Measurements from ENCODE around the gene SPATS1. TPM values are rescaled to one million over a fixed set of nuclear protein-coding genes. Genes with fewer than 3 reads are reported as not detected.
A peak's percentile ranks its signal among the peaks of the same experiment; 100 is the strongest.

The SPATS1 gene
- total and polyA plus RNA-seq, 2 of the 4 experiments (the other 2 are of a cell fraction): not detected

DNA sequence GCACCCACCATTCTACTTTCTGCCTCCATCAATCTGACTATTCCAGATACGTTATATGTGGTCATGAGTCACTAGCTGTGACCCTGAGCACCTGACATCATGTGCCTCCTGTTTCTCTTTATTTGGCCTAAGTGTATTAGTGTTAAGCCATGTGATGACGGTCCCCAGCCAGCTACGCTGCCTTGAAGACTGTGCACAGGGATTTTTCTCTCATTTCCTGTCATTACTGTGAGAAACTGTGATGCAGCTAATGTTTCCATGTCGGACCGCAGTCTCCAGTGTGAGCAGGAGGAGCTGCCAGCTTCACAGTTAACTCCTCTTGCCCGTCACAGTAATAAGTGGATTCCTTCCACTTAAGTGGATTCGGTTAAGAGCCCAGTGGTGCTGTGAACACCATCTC is 9.9 kb upstream of the SPATS1 start:
- no peak overlapping the region for H3K4me2 ChIP-seq (ENCODE audit: low read depth, low read length)
- intact Hi-C loops (cut with micrococcal nuclease): no loop called here
- H3K9me3 ChIP-seq (ENCODE audit: control insufficient read depth, insufficient read depth, low read length): no peaks in the 10 kb centered on the region
- no peak overlapping the region for H4K8ac ChIP-seq (ENCODE audit: low read depth in 2 of 2, low read length in 2 of 2)
- H3K14ac ChIP-seq (replicated peaks; ENCODE audit: low read depth, low read length): no peak overlapping the region
- H2AK5ac ChIP-seq (ENCODE audit: low read depth, low read length): no peak overlapping the region
- H2AFZ ChIP-seq (replicated peaks; ENCODE audit: low read length, poor library complexity): no peak overlapping the region
- ChIA-PET POLR2A (ENCODE audit: unreplicated experiment) (interaction anchor here (0.7 kb wide), 1 partner anchor 81 kb away, joined by 4 read pairs; no protein-coding TSS in a partner anchor), CTCF (interaction anchor here (0.7 to 0.9 kb wide), 2 partner anchors 64 to 645 kb away, joined by 3 to 5 read pairs; partner anchors contain the start of gene MRPS18A)
- no peaks in the 10 kb centered on the region for H3K79me1 ChIP-seq (ENCODE audit: low read depth in 1 of 2, low read length in 2 of 2)
- no peak overlapping the region for H2BK15ac ChIP-seq (ENCODE audit: low read depth, low read length)
- peak; percentile 10 for DNase-seq
- no peak overlapping the region for H2BK5ac ChIP-seq (ENCODE audit: low read depth, low read length, poor library complexity, severe bottlenecking)
- H4K5ac ChIP-seq (ENCODE audit: low read depth, low read length): no peak overlapping the region
- no peak for ATAC-seq (ENCODE audit: low read depth)
- no peaks in the 10 kb centered on the region for H3K4me1 ChIP-seq (ENCODE audit: control insufficient read depth, insufficient read depth, low read length)
- no peak overlapping the region for H3K4ac ChIP-seq (ENCODE audit: low read depth, low read length)
- no peak overlapping the region for H3K9ac ChIP-seq (ENCODE audit: low read depth, low read length)
- TF ChIP-seq, protein P1, sequence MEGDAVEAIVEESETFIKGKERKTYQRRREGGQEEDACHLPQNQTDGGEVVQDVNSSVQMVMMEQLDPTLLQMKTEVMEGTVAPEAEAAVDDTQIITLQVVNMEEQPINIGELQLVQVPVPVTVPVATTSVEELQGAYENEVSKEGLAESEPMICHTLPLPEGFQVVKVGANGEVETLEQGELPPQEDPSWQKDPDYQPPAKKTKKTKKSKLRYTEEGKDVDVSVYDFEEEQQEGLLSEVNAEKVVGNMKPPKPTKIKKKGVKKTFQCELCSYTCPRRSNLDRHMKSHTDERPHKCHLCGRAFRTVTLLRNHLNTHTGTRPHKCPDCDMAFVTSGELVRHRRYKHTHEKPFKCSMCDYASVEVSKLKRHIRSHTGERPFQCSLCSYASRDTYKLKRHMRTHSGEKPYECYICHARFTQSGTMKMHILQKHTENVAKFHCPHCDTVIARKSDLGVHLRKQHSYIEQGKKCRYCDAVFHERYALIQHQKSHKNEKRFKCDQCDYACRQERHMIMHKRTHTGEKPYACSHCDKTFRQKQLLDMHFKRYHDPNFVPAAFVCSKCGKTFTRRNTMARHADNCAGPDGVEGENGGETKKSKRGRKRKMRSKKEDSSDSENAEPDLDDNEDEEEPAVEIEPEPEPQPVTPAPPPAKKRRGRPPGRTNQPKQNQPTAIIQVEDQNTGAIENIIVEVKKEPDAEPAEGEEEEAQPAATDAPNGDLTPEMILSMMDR (conservative IDR thresholded peaks at IDR 0.05; ENCODE audit: low read depth, low read length): no peak
- no CpG with 5 or more reads among the region's 7 CpGs for WGBS, 2 experiments (ENCODE audit: extremely low coverage in 2 of 2, insufficient read length in 1 of 2)
- no peak overlapping the region for H4K91ac ChIP-seq (ENCODE audit: insufficient read depth, low read depth, low read length)
- H3K56ac ChIP-seq (ENCODE audit: extremely low read depth, insufficient read depth, low read length): no peak overlapping the region
- H3K9me1 ChIP-seq (ENCODE audit: insufficient read depth, low read length): no peaks in the 10 kb centered on the region
- H2AK9ac ChIP-seq (replicated peaks; ENCODE audit: low read depth, low read length, poor library complexity): no peak overlapping the region
- H4K20me1 ChIP-seq (ENCODE audit: insufficient read depth, low read length): no peaks in the 10 kb centered on the region
- no peak overlapping the region for H3K18ac ChIP-seq (ENCODE audit: low read depth, low read length)
- no peak overlapping the region for H3K4me3 ChIP-seq (ENCODE audit: insufficient read depth, low read depth, low read length)
- no peaks in the 10 kb centered on the region for H3K36me3 ChIP-seq (ENCODE audit: control insufficient read depth, insufficient read depth, low read length)
- no peak overlapping the region for H3K27ac ChIP-seq (ENCODE audit: insufficient read depth, low read length)
- no peak overlapping the region for H3K23ac ChIP-seq (ENCODE audit: low read depth, low read length)
- BruUV-seq (replicated peaks): no TSS peak
- H2BK120ac ChIP-seq (ENCODE audit: low read depth, low read length): no peak overlapping the region
- dilution Hi-C loops (cut with HindIII; ENCODE audit: low sequenced_read_pairs, unreplicated experiment): no loop called here
- in situ Hi-C loops (cut with MboI; ENCODE audit: low sequenced_read_pairs): loop anchor here (10.0 kb wide), 1 partner anchor 168 kb away; no protein-coding TSS in a partner anchor
- H3K27me3 ChIP-seq (ENCODE audit: control insufficient read depth, insufficient read depth, low read length): peaks cover 70% of the 10 kb centered on the region
- H2BK20ac ChIP-seq (ENCODE audit: low read depth, low read length): no peak overlapping the region
